MCF 10A (cell line): Measurements from ENCODE around the gene PHKB. TPM values are rescaled to one million over a fixed set of nuclear protein-coding genes. Genes with fewer than 3 reads are reported as not detected.
A peak's percentile ranks its signal among the peaks of the same experiment; 100 is the strongest.

Experiments
- BruUV-seq: library from RNA; stranded (reverse); fragments of 400-500 nt; replicated peaks from 2 replicates; lab custom pipeline; 2021; lab: Mats Ljungman, UMichigan
- CTCF ChIA-PET: fragments of 300-600 bp; sonication (Branson Sonifier 250); formaldehyde crosslinking; extraction: SDS; loops from one replicate; lab custom pipeline; 2021; ENCODE audit warnings: antibody characterized with exemption, inconsistent platforms; lab: Yijun Ruan, JAX
- POLR2A ChIA-PET: fragments of 300-600, 350-650 bp; sonication (Branson Sonifier 250); formaldehyde crosslinking; extraction: SDS; loops from one replicate; lab custom pipeline; 2020; ENCODE audit warnings: antibody characterized with exemption, inconsistent platforms; lab: Yijun Ruan, JAX
- DNase-seq: peaks from one replicate; pipeline ENCODE4 v3.0.0-alpha.2; 2018; ENCODE audit not compliant: unreplicated experiment
- H3K27ac Mint-ChIP-seq: one replicate; pipeline ENCODE4 v1.8.0; 2022; ENCODE audit warnings: mild to moderate bottlenecking, low read depth, mixed read lengths; ENCODE audit not compliant: unreplicated experiment
- H3K27me3 Mint-ChIP-seq: one replicate; pipeline ENCODE4 v1.8.0; 2022; ENCODE audit warnings: mixed read lengths; ENCODE audit not compliant: insufficient read depth, unreplicated experiment
- H3K36me3 Mint-ChIP-seq: one replicate; pipeline ENCODE4 v1.8.0; 2022; ENCODE audit warnings: mild to moderate bottlenecking, moderate library complexity, mixed read lengths; ENCODE audit not compliant: insufficient read depth, unreplicated experiment
- H3K4me1 Mint-ChIP-seq: one replicate; pipeline ENCODE4 v1.8.0; 2022; ENCODE audit warnings: mixed read lengths; ENCODE audit not compliant: insufficient read depth, unreplicated experiment
- H3K4me3 Mint-ChIP-seq: one replicate; pipeline ENCODE4 v1.8.0; 2022; ENCODE audit warnings: mild to moderate bottlenecking, moderate library complexity, mixed read lengths; ENCODE audit not compliant: unreplicated experiment
- H3K9me3 Mint-ChIP-seq: one replicate; pipeline ENCODE4 v1.8.0; 2022; ENCODE audit warnings: mixed read lengths; ENCODE audit not compliant: unreplicated experiment
- CTCF ChIP-seq: fragments of 200-600 bp; IDR thresholded peaks from one replicate; pipeline ENCODE4 v1.8.0; 2022; ENCODE audit warnings: antibody characterized with exemption, mild to moderate bottlenecking; ENCODE audit not compliant: unreplicated experiment
- intact Hi-C: fragments of 100-400 bp; cut with micrococcal nuclease; formaldehyde crosslinking; loops from 2 replicates; pipeline ENCODE4 v1.14.1; 2022
- total RNA-seq: library from RNA; stranded (reverse); gene quantifications from 2 replicates; pipeline ENCODE4 v1.2.3, GENCODE V29; 2022

Gene PHKB
- total RNA-seq, 1 experiment from 2014 or later = 62.2 TPM

- peak; percentile 1 for DNase-seq
- Mint-ChIP-seq H3K9me3 (no peaks in the 10 kb centered on the region), H3K4me1 (peaks cover 13% of the 10 kb centered on the region), H3K36me3 (no peaks in the 10 kb centered on the region), H3K4me3 (no peak overlapping the region), H3K27me3 (no peaks in the 10 kb centered on the region), H3K27ac (no peak overlapping the region)
- no TSS peak for BruUV-seq
- CTCF ChIA-PET = interaction anchor here (0.7 kb wide), 1 partner anchor 1864 kb away, joined by 3 read pairs; no protein-coding TSS in a partner anchor
- intact Hi-C loops = loop anchor here (10.0 kb wide), 1 partner anchor 434 kb away; the partner anchor contains the start of gene NETO2
- TF ChIP-seq CTCF = no peak
- POLR2A ChIA-PET = no interaction called here
Measured at GRCh38 chr16:47578573-47578972, 117.4 kb downstream of the PHKB start.

- no peaks in the 10 kb centered on the region for H3K36me3 Mint-ChIP-seq
- no peaks in the 10 kb centered on the region for H3K4me1 Mint-ChIP-seq
- CTCF ChIA-PET = interaction anchor here (0.6 to 1.7 kb wide), 2 partner anchors 9 to 1974 kb away, joined by 3 to 7 read pairs; no protein-coding TSS in a partner anchor
- intact Hi-C loops = no loop called here
- H3K4me3 Mint-ChIP-seq = no peak overlapping the region
- no peaks in the 10 kb centered on the region for H3K27me3 Mint-ChIP-seq
- no peaks in the 10 kb centered on the region for H3K9me3 Mint-ChIP-seq
- no TSS peak for BruUV-seq
- POLR2A ChIA-PET = interaction anchor here (1.1 kb wide), 1 partner anchor 8 kb away, joined by 3 read pairs; no protein-coding TSS in a partner anchor
- DNase-seq = peak; percentile 9
- no peak for TF ChIP-seq CTCF
- no peak overlapping the region for H3K27ac Mint-ChIP-seq
Measured at GRCh38 chr16:47581114-47581513, 120.0 kb downstream of the PHKB start.

GRCh38 chr16:47584464-47585225 lies 123.5 kb downstream of the PHKB start:
- POLR2A ChIA-PET = no interaction called here
- no peaks in the 10 kb centered on the region for H3K27me3 Mint-ChIP-seq
- H3K9me3 Mint-ChIP-seq = no peaks in the 10 kb centered on the region
- CTCF ChIA-PET = interaction anchor here (0.6 to 2.7 kb wide), 4 partner anchors 26 to 459 kb away, joined by 3 to 11 read pairs (median 4); no protein-coding TSS in a partner anchor
- BruUV-seq = no TSS peak
- no peak overlapping the region for H3K27ac Mint-ChIP-seq
- no peak for DNase-seq
- H3K4me3 Mint-ChIP-seq = no peak overlapping the region
- H3K4me1 Mint-ChIP-seq = no peaks in the 10 kb centered on the region
- TF ChIP-seq CTCF = no peak
- intact Hi-C loops = no loop called here
- H3K36me3 Mint-ChIP-seq = peaks cover 16% of the 10 kb centered on the region

GRCh38 chr16:47586121-47586520 lies 125.0 kb downstream of the PHKB start:
- no peak for TF ChIP-seq CTCF
- no peak for DNase-seq
- ChIA-PET CTCF (interaction anchor here (1.0 to 2.7 kb wide), 4 partner anchors 11 to 567 kb away, joined by 3 to 11 read pairs (median 4); no protein-coding TSS in a partner anchor), POLR2A (interaction anchor here (0.6 kb wide), 1 partner anchor 96 kb away, joined by 3 read pairs; no protein-coding TSS in a partner anchor)
- no peaks in the 10 kb centered on the region for H3K27me3 Mint-ChIP-seq
- intact Hi-C loops = no loop called here
- no TSS peak for BruUV-seq
- H3K4me3 Mint-ChIP-seq = no peak overlapping the region
- H3K36me3 Mint-ChIP-seq = peaks cover 26% of the 10 kb centered on the region
- H3K9me3 Mint-ChIP-seq = no peaks in the 10 kb centered on the region
- no peaks in the 10 kb centered on the region for H3K4me1 Mint-ChIP-seq
- no peak overlapping the region for H3K27ac Mint-ChIP-seq
